Activated T-cell treated with anti-CD3 and anti-CD28 coated beads, Interleukin-2, amount 50 U/mL, for 4 hours (primary cell): ENCODE data around the gene IQSEC2. TPM values are rescaled to one million over a fixed set of nuclear protein-coding genes. Genes with fewer than 3 reads are reported as not detected.
A peak's percentile ranks its signal among the peaks of the same experiment; 100 is the strongest.

Source experiments
- ATAC-seq, 2 donors: fragments of 200-7000 bp; cut with Tn5 transposase; one replicate each; pipeline ENCODE4 v1.10.0; 2021
- DNase-seq: peaks from one replicate; pipeline ENCODE4 v3.0.0-alpha.2; 2020
- H3K27me3 Mint-ChIP-seq: one replicate; pipeline ENCODE4 v1.8.0; 2021; ENCODE audit warnings: low read depth, mixed read lengths
- H3K36me3 Mint-ChIP-seq: one replicate; pipeline ENCODE4 v1.8.0; 2022; ENCODE audit warnings: mixed read lengths; ENCODE audit not compliant: insufficient read depth
- H3K4me1 Mint-ChIP-seq: one replicate; pipeline ENCODE4 v1.8.0; 2021; ENCODE audit warnings: low read depth, mixed read lengths
- H3K4me3 Mint-ChIP-seq: one replicate; pipeline ENCODE4 v1.8.0; 2021; ENCODE audit warnings: mild to moderate bottlenecking, moderate library complexity, mixed read lengths
- H3K9me3 Mint-ChIP-seq: one replicate; pipeline ENCODE4 v1.8.0; 2021; ENCODE audit warnings: mixed read lengths
- total RNA-seq, 3 donors: library from RNA; stranded (reverse); gene quantifications; one replicate each; pipeline ENCODE4 v1.2.1, GENCODE V29; 2021

Gene IQSEC2
- total RNA-seq, 3 donors from 2014 or later: 0.43 to 1.2 (median 0.46) TPM

- no peak overlapping the region for H3K4me3 Mint-ChIP-seq
Measured at GRCh38 chrX:53227224-53227765, 54.1 kb downstream of the IQSEC2 start.

GRCh38 chrX:53224860-53225797 is 56.3 kb downstream of the IQSEC2 start, which contains the start of gene KDM5C:
TSS of gene KDM5C (minus strand) at chrX:53225207. CDS start at chrX:53224889, 318 bp downstream.
- H3K27me3 Mint-ChIP-seq: no peaks in the 10 kb centered on the region

More at GRCh38 chrX:53227224-53227765, 54.1 kb downstream of the IQSEC2 start:
- H3K36me3 Mint-ChIP-seq: peaks cover 7% of the 10 kb centered on the region
- peaks cover 17% of the 10 kb centered on the region for H3K4me1 Mint-ChIP-seq
- peaks cover 3% of the 10 kb centered on the region for H3K27me3 Mint-ChIP-seq
- H3K9me3 Mint-ChIP-seq: no peaks in the 10 kb centered on the region
- ATAC-seq (no peak), DNase-seq (no peak)

GRCh38 chrX:53223955-53224859 is 57.2 kb downstream of the IQSEC2 start:
- ATAC-seq (peak; percentile 51 to 63), DNase-seq (peak; percentile 12)
- Mint-ChIP-seq H3K4me1 (peaks cover 27% of the 10 kb centered on the region), H3K9me3 (no peaks in the 10 kb centered on the region), H3K36me3 (peaks cover 7% of the 10 kb centered on the region), H3K4me3 (peak overlapping the region; percentile 90), H3K27me3 (no peaks in the 10 kb centered on the region)

More at GRCh38 chrX:53224860-53225797, 56.3 kb downstream of the IQSEC2 start, which contains the start of gene KDM5C:
- peaks cover 7% of the 10 kb centered on the region for H3K36me3 Mint-ChIP-seq
- peak; percentile 70 to 76 for ATAC-seq
- peak; percentile 90 for DNase-seq
- no peaks in the 10 kb centered on the region for H3K9me3 Mint-ChIP-seq
- peaks cover 27% of the 10 kb centered on the region for H3K4me1 Mint-ChIP-seq
- peak within 1 kb of the TSS; percentile 90 for H3K4me3 Mint-ChIP-seq

GRCh38 chrX:53223068-53223693 is 58.2 kb downstream of the IQSEC2 start:
- DNase-seq: no peak
- Mint-ChIP-seq H3K9me3 (no peaks in the 10 kb centered on the region), H3K36me3 (peaks cover 9% of the 10 kb centered on the region), H3K4me1 (peaks cover 27% of the 10 kb centered on the region), H3K4me3 (peak overlapping the region; percentile 90), H3K27me3 (no peaks in the 10 kb centered on the region)
- ATAC-seq: no peak

Other genes with a start within 250 kb of the IQSEC2 start
- gene GPR173, start 232.8 kb downstream of the IQSEC2 start, total RNA-seq: under 1 TPM in 1 of 3 donors, not detected in 2; 0.05 TPM
- gene TSPYL2, start 199.2 kb downstream of the IQSEC2 start, total RNA-seq: 10 to 100 TPM; 55.8 to 73.3 (median 69.3) TPM
- gene KANTR, start 187.4 kb downstream of the IQSEC2 start, total RNA-seq: 1 to 10 TPM; 3.4 to 4.1 (median 3.6) TPM
- gene KDM5C, start 56.4 kb downstream of the IQSEC2 start, total RNA-seq: 100 to 1,000 TPM in 2 of 3 donors, 10 to 100 TPM in 1; 91.7 to 149 (median 115) TPM
- 100 to 1,000 TPM in 2 of 3 donors, 10 to 100 TPM in 1; 93.9 to 125 (median 109) TPM for gene SMC1A, start 141.1 kb upstream of the IQSEC2 start, total RNA-seq
- 1 to 10 TPM in 2 of 3 donors, under 1 TPM in 1; 0.43 to 1.5 (median 1.0) TPM for gene RIBC1, start 141.3 kb upstream of the IQSEC2 start, total RNA-seq
- 100 to 1,000 TPM; 188 to 205 (median 188) TPM for gene HSD17B10, start 152.8 kb upstream of the IQSEC2 start, total RNA-seq